GM12878 (cell line): Measurements from ENCODE around the gene MPP1. TPM values are rescaled to one million over a fixed set of nuclear protein-coding genes. Genes with fewer than 3 reads are reported as not detected.

Source experiments
- ATAC-seq: fragments of 200-7000 bp; cut with Tn5 transposase; 3 replicates; pipeline ENCODE4 v1.9.1; 2020; ENCODE audit warnings: mild to moderate bottlenecking, moderate library complexity
- BruUV-seq: library from RNA; stranded (reverse); fragments of 400-500 nt; replicated peaks from 2 replicates; lab custom pipeline; 2021; lab: Mats Ljungman, UMichigan
- CTCF ChIA-PET: fragments of 300-600 bp; sonication (Branson Sonifier 250); formaldehyde crosslinking; extraction: SDS; loops from one replicate; lab custom pipeline; 2021; ENCODE audit warnings: inconsistent platforms; lab: Yijun Ruan, JAX
- POLR2A ChIA-PET: fragments of 350-600 bp; formaldehyde crosslinking; extraction: SDS; loops from one replicate; lab custom pipeline; 2021; ENCODE audit warnings: inconsistent platforms; lab: Charles Lee
- RAD21 ChIA-PET: fragments of 300-600 bp; sonication (Branson Sonifier 250); formaldehyde crosslinking; loops from one replicate; lab custom pipeline; 2023; ENCODE audit warnings: antibody characterized with exemption; ENCODE audit not compliant: unreplicated experiment; lab: Charles Lee
- SMC1A ChIA-PET: fragments of 300-600 bp; sonication (Branson Sonifier 250); formaldehyde crosslinking; loops from one replicate; lab custom pipeline; 2023; ENCODE audit not compliant: unreplicated experiment, uncharacterized antibody; lab: Charles Lee
- DNase-seq: peaks from one replicate; pipeline ENCODE4 v3.0.0-alpha.2; 2011; ENCODE audit warnings: low read depth, low spot score
- FAIRE-seq: peaks from 3 replicates; lab custom pipeline; 2011; peaks lifted over from hg19 to GRCh38; lab: Jason Lieb, UNC
- H2AFZ ChIP-seq: 2 replicates; pipeline ENCODE4 v1.6.0; 2011; ENCODE audit warnings: low read depth, low read length, control low read depth; ENCODE audit not compliant: control insufficient read depth
- H3K27ac ChIP-seq: 2 replicates; pipeline ENCODE4 v1.5.1; 2011; ENCODE audit warnings: control low read depth; ENCODE audit not compliant: control insufficient read depth, insufficient read depth
- H3K27me3 ChIP-seq, 2 experiments: replicated peaks in 1 of 2; 2 replicates each; pipeline versions ENCODE4 v1.6.0 to v1.6.1; 2011; ENCODE audit warnings: low read length in 1 of 2; ENCODE audit not compliant: control insufficient read depth in 2 of 2, insufficient read depth in 2 of 2
- H3K36me3 ChIP-seq, 2 experiments: 2 replicates each; pipeline ENCODE4 v1.5.1; 2011; ENCODE audit warnings: low read length in 1 of 2; ENCODE audit not compliant: control insufficient read depth in 2 of 2, insufficient read depth in 2 of 2
- H3K4me1 ChIP-seq: 2 replicates; pipeline ENCODE4 v1.6.1; 2011; ENCODE audit warnings: mild to moderate bottlenecking, low read length, moderate library complexity, mixed read lengths; ENCODE audit not compliant: control insufficient read depth, insufficient read depth
- H3K4me2 ChIP-seq: 2 replicates; pipeline ENCODE4 v1.6.0; 2011; ENCODE audit warnings: control low read depth; ENCODE audit not compliant: control insufficient read depth, insufficient read depth
- H3K4me3 ChIP-seq: fragments of 200-600 bp; sonication (generic); 2 replicates; pipeline ENCODE4 v1.5.1; 2016
- H3K79me2 ChIP-seq: 2 replicates; pipeline ENCODE4 v1.6.0; 2011; ENCODE audit warnings: low read length; ENCODE audit not compliant: control insufficient read depth, insufficient read depth
- H3K9ac ChIP-seq: 2 replicates; pipeline ENCODE4 v1.8.0; 2011; ENCODE audit warnings: low read length, control low read depth, mixed read lengths; ENCODE audit not compliant: control insufficient read depth, insufficient read depth
- H3K9me3 ChIP-seq: replicated peaks from 3 replicates; pipeline ENCODE4 v1.5.1; 2011; ENCODE audit warnings: mild to moderate bottlenecking, low read length; ENCODE audit not compliant: control insufficient read depth, insufficient read depth
- H4K20me1 ChIP-seq: 2 replicates; pipeline ENCODE4 v1.6.0; 2011; ENCODE audit not compliant: control insufficient read depth, insufficient read depth
- ATF3 ChIP-seq: IDR thresholded peaks from 2 replicates; pipeline ENCODE4 v1.6.1; 2011; ENCODE audit warnings: low read depth, mild to moderate bottlenecking, low read length, moderate library complexity, borderline replicate concordance; ENCODE audit errors: extremely low read depth
- CTCF ChIP-seq, 3 experiments: IDR thresholded peaks in 2 of 3; conservative IDR thresholded peaks in 1 of 3; 2 replicates each; pipeline ENCODE4 v1.5.1; 2011; ENCODE audit warnings: low read depth in 3 of 3, low read length in 3 of 3, mild to moderate bottlenecking in 3 of 3, control low read depth in 2 of 3, moderate library complexity in 2 of 3, inconsistent platforms in 1 of 3, mixed read lengths in 1 of 3; ENCODE audit not compliant: control insufficient read depth in 2 of 3, insufficient read depth in 1 of 3; ENCODE audit errors: extremely low read depth in 1 of 3
- YY1 ChIP-seq: IDR thresholded peaks from 2 replicates; pipeline ENCODE4 v1.6.1; 2011; ENCODE audit warnings: low read depth, mild to moderate bottlenecking, low read length
- WGBS: methylation state at CpG from one replicate; pipeline ENCODE4 v1.1.6; 2016; ENCODE audit warnings: low lambda C conversion rate; ENCODE audit not compliant: insufficient replicate concordance, insufficient coverage; ENCODE audit errors: missing lambda C conversion rate; 5-methylcytosine and 5-hydroxymethylcytosine counted together
- in situ Hi-C: fragments of 300-500 bp; cut with MboI; formaldehyde crosslinking; loops from 9 replicates; pipeline ENCODE4 v1.14.3; 2018; ENCODE audit warnings: mixed read lengths
- intact Hi-C: fragments of 100-400 bp; cut with micrococcal nuclease; formaldehyde crosslinking; loops from one replicate; pipeline ENCODE4 v1.14.2; 2022; ENCODE audit not compliant: unreplicated experiment
- polyA plus RNA-seq, 11 experiments: library from polyadenylated mRNA; depleted of rRNA in 4 of 11; unstranded in 6 of 11; stranded (reverse) in 5 of 11; fragments of >200 nt; fragmentation: Nextera tagmentation in 4 of 11; fragmentation: Illumina TruSeq in 1 of 11; extraction: Ambion mirVana in 4 of 11; extraction: Trizol in 1 of 11; gene quantifications; 1 replicate in 1 of 11; 2 replicates in 10 of 11; pipeline versions ENCODE4 v1.2.1 to v1.2.3, GENCODE V29; 2011 to 2016; ENCODE audit warnings: inconsistent platforms in 2 of 11, missing spikeins in 2 of 11, low read depth in 1 of 11
- total RNA-seq, 4 experiments: library from RNA; depleted of rRNA in 3 of 4; stranded (reverse); fragments of >200 nt in 3 of 4; fragmentation: Illumina TruSeq in 1 of 4; extraction: Trizol in 1 of 4; gene quantifications; 2 replicates each; pipeline versions ENCODE4 v1.2.1 to v1.2.3, GENCODE V29; 2013 to 2021

The MPP1 gene
- total and polyA plus RNA-seq, 10 of the 15 experiments (the other 5 are each of a cell fraction or from before 2014, with no cell fraction given), result 1.9 to 20.1 (median 14.8) TPM

- TF ChIP-seq CTCF (IDR thresholded peaks at IDR 0.05 in 2 of 3, conservative IDR thresholded peaks at IDR 0.05 in 1 of 3; ENCODE audit: control insufficient read depth in 2 of 3, extremely low read depth in 1 of 3, insufficient read depth in 1 of 3, low read depth in 3 of 3, low read length in 3 of 3), result 0 out of 6 replicates have a peak, but pooled peaks of 1 of the 3 experiments have one; percentile 9
- no peak for TF ChIP-seq YY1
- TF ChIP-seq ATF3, result no peak
- TF ChIP-seq, all 136 proteins: peak for 1
- in situ Hi-C loops, result loop anchor here (10.0 kb wide), 1 partner anchor 285 kb away; the partner anchor contains the start of genes G6PD and IKBKG
- Histone ChIP-seq H3K36me3 (no peaks in the 10 kb centered on the region), H3K79me2 (no peaks in the 10 kb centered on the region), H3K4me3 (no peak overlapping the region), H3K4me1 (peaks cover 17% of the 10 kb centered on the region), H4K20me1 (no peaks in the 10 kb centered on the region), H2AFZ (no peak overlapping the region), H3K9me3 (no peaks in the 10 kb centered on the region), H3K9ac (no peak overlapping the region), H3K4me2 (no peak overlapping the region), H3K27me3 (no peaks in the 10 kb centered on the region), H3K27ac (no peak overlapping the region)
- no peak for FAIRE-seq
- 9% methylated on average over 1 of the region's 1 CpG for WGBS
- ChIA-PET POLR2A (interaction anchor here (1.0 to 1.9 kb wide), 3 partner anchors 10 to 25 kb away, joined by 3 to 4 read pairs (median 3); partner anchors contain the start of gene MPP1), RAD21 (no interaction called here), SMC1A (interaction anchor here (0.7 to 4.5 kb wide), 3 partner anchors 11 to 32 kb away, joined by 3 to 22 read pairs (median 3); no protein-coding TSS in a partner anchor), CTCF (interaction anchor here (1.0 to 1.3 kb wide), 2 partner anchors 8 to 81 kb away, joined by 3 read pairs; no protein-coding TSS in a partner anchor)
- BruUV-seq, result no TSS peak
- intact Hi-C loops, result loop anchor here (2.0 kb wide), 1 partner anchor 65 kb away; no protein-coding TSS in a partner anchor
- no peak for DNase-seq
- ATAC-seq, result no peak
These were observed 24.7 kb upstream of the MPP1 start for GRCh38 chrX:154829926-154830442.
